ENCODE results near the gene PPP1R8.

Gene PPP1R8

GRCh38 chr1:27885621-27886352 is 55.2 kb downstream of the PPP1R8 start:
- Histone ChIP-seq H3K18ac (ENCODE audit: low read length) (no peak overlapping the region), H4K5ac (ENCODE audit: low read length) (no peak overlapping the region), H3K4me3 (ENCODE audit: low read length) (no peak overlapping the region), H3K4me2 (ENCODE audit: low read length) (no peak overlapping the region), H3K4ac (ENCODE audit: low read depth, low read length) (no peak overlapping the region), H3K4me1 (ENCODE audit: control insufficient read depth, low read depth, low read length) (no peaks in the 10 kb centered on the region), H3K23ac (ENCODE audit: low read length) (no peak overlapping the region), H3K79me1 (ENCODE audit: low read length) (no peaks in the 10 kb centered on the region), H3K36me3 (ENCODE audit: control insufficient read depth, insufficient read depth, low read length) (no peaks in the 10 kb centered on the region), H3K27ac (ENCODE audit: low read depth, low read length) (no peak overlapping the region), H2BK120ac (ENCODE audit: low read depth, low read length) (no peak overlapping the region), H2BK15ac (replicated peaks; ENCODE audit: low read depth) (no peak overlapping the region), H2AK5ac (ENCODE audit: low read length) (no peak overlapping the region), H4K8ac (ENCODE audit: low read depth, low read length) (no peak overlapping the region), H3K79me2 (ENCODE audit: control insufficient read depth, insufficient read depth, low read length) (no peaks in the 10 kb centered on the region), H3K56ac (ENCODE audit: low read length) (no peak overlapping the region), H2BK5ac (ENCODE audit: low read length) (no peak overlapping the region), H3K27me3 (ENCODE audit: insufficient read depth, low read length, poor library complexity) (no peaks in the 10 kb centered on the region), H3K9ac (ENCODE audit: low read length) (no peak overlapping the region)
- no peak for DNase-seq
- WGBS (ENCODE audit: extremely low coverage, insufficient coverage, low lambda C conversion rate), result no CpG with 5 or more reads among the region's 15 CpGs

GRCh38 chr1:27886353-27886679 is 55.7 kb downstream of the PPP1R8 start:
- H3K4me3 ChIP-seq (ENCODE audit: low read length), result no peak overlapping the region
- H3K79me2 ChIP-seq (ENCODE audit: control insufficient read depth, insufficient read depth, low read length), result no peaks in the 10 kb centered on the region
- H4K5ac ChIP-seq (ENCODE audit: low read length), result no peak overlapping the region
- H3K18ac ChIP-seq (ENCODE audit: low read length), result no peak overlapping the region
- H3K9ac ChIP-seq (ENCODE audit: low read length), result no peak overlapping the region
- no peak overlapping the region for H3K23ac ChIP-seq (ENCODE audit: low read length)
- H2BK15ac ChIP-seq (replicated peaks; ENCODE audit: low read depth), result no peak overlapping the region
- H3K36me3 ChIP-seq (ENCODE audit: control insufficient read depth, insufficient read depth, low read length), result no peaks in the 10 kb centered on the region
- no peak overlapping the region for H2BK5ac ChIP-seq (ENCODE audit: low read length)
- H3K56ac ChIP-seq (ENCODE audit: low read length), result no peak overlapping the region
- no peaks in the 10 kb centered on the region for H3K79me1 ChIP-seq (ENCODE audit: low read length)
- no CpG with 5 or more reads among the region's 2 CpGs for WGBS (ENCODE audit: extremely low coverage, insufficient coverage, low lambda C conversion rate)
- no peak overlapping the region for H4K8ac ChIP-seq (ENCODE audit: low read depth, low read length)
- H2BK120ac ChIP-seq (ENCODE audit: low read depth, low read length), result no peak overlapping the region
- H3K27me3 ChIP-seq (ENCODE audit: insufficient read depth, low read length, poor library complexity), result no peaks in the 10 kb centered on the region
- no peak for DNase-seq
- no peaks in the 10 kb centered on the region for H3K4me1 ChIP-seq (ENCODE audit: control insufficient read depth, low read depth, low read length)
- H3K27ac ChIP-seq (ENCODE audit: low read depth, low read length), result no peak overlapping the region
- H2AK5ac ChIP-seq (ENCODE audit: low read length), result no peak overlapping the region
- no peak overlapping the region for H3K4ac ChIP-seq (ENCODE audit: low read depth, low read length)
- H3K4me2 ChIP-seq (ENCODE audit: low read length), result no peak overlapping the region

GRCh38 chr1:27886744-27887143 is 56.2 kb downstream of the PPP1R8 start:
- Histone ChIP-seq H3K23ac (ENCODE audit: low read length) (no peak overlapping the region), H3K56ac (ENCODE audit: low read length) (no peak overlapping the region), H2BK15ac (replicated peaks; ENCODE audit: low read depth) (no peak overlapping the region), H4K5ac (ENCODE audit: low read length) (no peak overlapping the region), H3K36me3 (ENCODE audit: control insufficient read depth, insufficient read depth, low read length) (no peaks in the 10 kb centered on the region), H3K4me3 (ENCODE audit: low read length) (no peak overlapping the region), H3K4me1 (ENCODE audit: control insufficient read depth, low read depth, low read length) (no peaks in the 10 kb centered on the region), H4K8ac (ENCODE audit: low read depth, low read length) (no peak overlapping the region), H2AK5ac (ENCODE audit: low read length) (no peak overlapping the region), H3K9ac (ENCODE audit: low read length) (no peak overlapping the region), H2BK5ac (ENCODE audit: low read length) (no peak overlapping the region), H3K79me1 (ENCODE audit: low read length) (no peaks in the 10 kb centered on the region), H3K4me2 (ENCODE audit: low read length) (no peak overlapping the region), H3K79me2 (ENCODE audit: control insufficient read depth, insufficient read depth, low read length) (no peaks in the 10 kb centered on the region), H2BK120ac (ENCODE audit: low read depth, low read length) (no peak overlapping the region), H3K18ac (ENCODE audit: low read length) (no peak overlapping the region), H3K27me3 (ENCODE audit: insufficient read depth, low read length, poor library complexity) (no peaks in the 10 kb centered on the region), H3K4ac (ENCODE audit: low read depth, low read length) (no peak overlapping the region), H3K27ac (ENCODE audit: low read depth, low read length) (no peak overlapping the region)
- WGBS (ENCODE audit: extremely low coverage, insufficient coverage, low lambda C conversion rate), result no CpG with 5 or more reads among the region's 3 CpGs
- no peak for DNase-seq

- no peak overlapping the region for H3K27ac ChIP-seq (ENCODE audit: low read depth, low read length)
- no peaks in the 10 kb centered on the region for H3K4me1 ChIP-seq (ENCODE audit: control insufficient read depth, low read depth, low read length)
- H2BK120ac ChIP-seq (ENCODE audit: low read depth, low read length), result no peak overlapping the region
- H3K23ac ChIP-seq (ENCODE audit: low read length), result no peak overlapping the region
- no CpG with 5 or more reads among the region's 8 CpGs for WGBS (ENCODE audit: extremely low coverage, insufficient coverage, low lambda C conversion rate)
- no peak overlapping the region for H2AK5ac ChIP-seq (ENCODE audit: low read length)
- H3K18ac ChIP-seq (ENCODE audit: low read length), result no peak overlapping the region
- H3K4ac ChIP-seq (ENCODE audit: low read depth, low read length), result no peak overlapping the region
- no peak overlapping the region for H4K5ac ChIP-seq (ENCODE audit: low read length)
- H3K79me2 ChIP-seq (ENCODE audit: control insufficient read depth, insufficient read depth, low read length), result no peaks in the 10 kb centered on the region
- no peak overlapping the region for H3K9ac ChIP-seq (ENCODE audit: low read length)
- H3K56ac ChIP-seq (ENCODE audit: low read length), result no peak overlapping the region
- H4K8ac ChIP-seq (ENCODE audit: low read depth, low read length), result no peak overlapping the region
- no peaks in the 10 kb centered on the region for H3K36me3 ChIP-seq (ENCODE audit: control insufficient read depth, insufficient read depth, low read length)
- H2BK15ac ChIP-seq (replicated peaks; ENCODE audit: low read depth), result no peak overlapping the region
- DNase-seq, result no peak
- no peaks in the 10 kb centered on the region for H3K27me3 ChIP-seq (ENCODE audit: insufficient read depth, low read length, poor library complexity)
- H3K79me1 ChIP-seq (ENCODE audit: low read length), result no peaks in the 10 kb centered on the region
- H3K4me2 ChIP-seq (ENCODE audit: low read length), result no peak overlapping the region
- H2BK5ac ChIP-seq (ENCODE audit: low read length), result no peak overlapping the region
- H3K4me3 ChIP-seq (ENCODE audit: low read length), result no peak overlapping the region
Measured at GRCh38 chr1:27887215-27888021, 56.8 kb downstream of the PPP1R8 start.

GRCh38 chr1:27889506-27889905 is 58.9 kb downstream of the PPP1R8 start:
- Histone ChIP-seq H3K27ac (ENCODE audit: low read depth, low read length) (no peak overlapping the region), H4K8ac (ENCODE audit: low read depth, low read length) (no peak overlapping the region), H3K23ac (ENCODE audit: low read length) (no peak overlapping the region), H3K18ac (ENCODE audit: low read length) (no peak overlapping the region), H3K4ac (ENCODE audit: low read depth, low read length) (no peak overlapping the region), H2BK5ac (ENCODE audit: low read length) (no peak overlapping the region), H3K4me3 (ENCODE audit: low read length) (no peak overlapping the region), H3K36me3 (ENCODE audit: control insufficient read depth, insufficient read depth, low read length) (peaks cover 2% of the 10 kb centered on the region), H2AK5ac (ENCODE audit: low read length) (no peak overlapping the region), H4K5ac (ENCODE audit: low read length) (no peak overlapping the region), H3K79me1 (ENCODE audit: low read length) (no peaks in the 10 kb centered on the region), H3K27me3 (ENCODE audit: insufficient read depth, low read length, poor library complexity) (no peaks in the 10 kb centered on the region), H3K4me1 (ENCODE audit: control insufficient read depth, low read depth, low read length) (no peaks in the 10 kb centered on the region), H3K9ac (ENCODE audit: low read length) (no peak overlapping the region), H2BK15ac (replicated peaks; ENCODE audit: low read depth) (no peak overlapping the region), H2BK120ac (ENCODE audit: low read depth, low read length) (no peak overlapping the region), H3K56ac (ENCODE audit: low read length) (no peak overlapping the region), H3K79me2 (ENCODE audit: control insufficient read depth, insufficient read depth, low read length) (no peaks in the 10 kb centered on the region), H3K4me2 (ENCODE audit: low read length) (no peak overlapping the region)
- WGBS (ENCODE audit: extremely low coverage, insufficient coverage, low lambda C conversion rate), result no CpG with 5 or more reads among the region's 3 CpGs
- DNase-seq, result no peak

Data from mesendoderm (in vitro differentiated cells).